A673 (cell line): ENCODE measurements around the gene ZDHHC11.

ENCODE experiments used
- CTCF ChIP-seq: fragments of 300-800, 200-600 bp; sonication (generic); conservative IDR thresholded peaks from 2 replicates; pipeline ENCODE4 v1.5.1; 2017; ENCODE audit warnings: low read depth, mild to moderate bottlenecking, antibody characterized with exemption, low read length, moderate library complexity, mixed read lengths
- EZH2 ChIP-seq: fragments of 200-600 bp; sonication (generic); IDR thresholded peaks from 2 replicates; pipeline ENCODE4 v1.6.1; 2017; ENCODE audit warnings: borderline replicate concordance, low read depth, mild to moderate bottlenecking, mixed read lengths, antibody characterized with exemption, low read length; ENCODE audit not compliant: poor library complexity, severe bottlenecking

- TF ChIP-seq CTCF (no peak), EZH2 (no peak)
These were observed 99.3 kb downstream of the ZDHHC11 start for GRCh38 chr5:751496-751895.
